ENCODE results near the gene FGFR1OP2. TPM values are rescaled to one million over a fixed set of nuclear protein-coding genes. Genes with fewer than 3 reads are reported as not detected.
"Not testable (repeated sequence)": the region's sequence is repeated elsewhere in the genome, so short reads cannot be mapped to it uniquely, and the experiment has no call there.

The FGFR1OP2 gene
- total RNA-seq, 1 donor from 2014 or later, result 37.6 TPM

DNA sequence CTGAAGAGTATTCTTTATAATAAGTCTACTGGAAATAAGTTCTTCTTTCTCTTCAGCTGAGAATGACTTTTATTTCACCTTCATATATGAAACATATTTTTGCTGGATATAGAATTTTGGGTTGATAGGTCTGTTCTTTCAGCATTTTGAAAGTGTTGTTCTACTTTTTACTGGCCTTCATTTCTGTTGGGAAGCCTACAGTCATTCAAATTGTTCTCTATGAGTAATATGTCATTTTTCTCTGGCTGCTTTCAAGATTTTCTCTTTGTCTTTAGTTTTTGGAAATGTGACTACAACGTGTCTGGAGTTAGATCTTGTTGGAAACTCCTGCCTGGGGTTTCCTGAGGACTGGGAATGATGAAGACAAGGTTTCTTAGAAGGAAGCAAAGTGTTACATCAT, 10.0 kb downstream of the FGFR1OP2 start:
- TF ChIP-seq, protein P1, sequence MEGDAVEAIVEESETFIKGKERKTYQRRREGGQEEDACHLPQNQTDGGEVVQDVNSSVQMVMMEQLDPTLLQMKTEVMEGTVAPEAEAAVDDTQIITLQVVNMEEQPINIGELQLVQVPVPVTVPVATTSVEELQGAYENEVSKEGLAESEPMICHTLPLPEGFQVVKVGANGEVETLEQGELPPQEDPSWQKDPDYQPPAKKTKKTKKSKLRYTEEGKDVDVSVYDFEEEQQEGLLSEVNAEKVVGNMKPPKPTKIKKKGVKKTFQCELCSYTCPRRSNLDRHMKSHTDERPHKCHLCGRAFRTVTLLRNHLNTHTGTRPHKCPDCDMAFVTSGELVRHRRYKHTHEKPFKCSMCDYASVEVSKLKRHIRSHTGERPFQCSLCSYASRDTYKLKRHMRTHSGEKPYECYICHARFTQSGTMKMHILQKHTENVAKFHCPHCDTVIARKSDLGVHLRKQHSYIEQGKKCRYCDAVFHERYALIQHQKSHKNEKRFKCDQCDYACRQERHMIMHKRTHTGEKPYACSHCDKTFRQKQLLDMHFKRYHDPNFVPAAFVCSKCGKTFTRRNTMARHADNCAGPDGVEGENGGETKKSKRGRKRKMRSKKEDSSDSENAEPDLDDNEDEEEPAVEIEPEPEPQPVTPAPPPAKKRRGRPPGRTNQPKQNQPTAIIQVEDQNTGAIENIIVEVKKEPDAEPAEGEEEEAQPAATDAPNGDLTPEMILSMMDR (IDR thresholded peaks at IDR 0.05), result no peak
- no peak overlapping the region for H3K4me3 Mint-ChIP-seq (ENCODE audit: unreplicated experiment)
- H3K27me3 Mint-ChIP-seq (ENCODE audit: low read depth), result no peaks in the 10 kb centered on the region
- H3K4me1 Mint-ChIP-seq (ENCODE audit: low read depth), result peaks cover 29% of the 10 kb centered on the region
- no peak overlapping the region for H3K27ac Mint-ChIP-seq (ENCODE audit: unreplicated experiment)
- no peak for DNase-seq (ENCODE audit: low spot score)
- peaks cover 2% of the 10 kb centered on the region for H3K36me3 Mint-ChIP-seq (ENCODE audit: low read depth)
- H3K9me3 Mint-ChIP-seq (ENCODE audit: low read depth), result peaks cover 13% of the 10 kb centered on the region

DNA sequence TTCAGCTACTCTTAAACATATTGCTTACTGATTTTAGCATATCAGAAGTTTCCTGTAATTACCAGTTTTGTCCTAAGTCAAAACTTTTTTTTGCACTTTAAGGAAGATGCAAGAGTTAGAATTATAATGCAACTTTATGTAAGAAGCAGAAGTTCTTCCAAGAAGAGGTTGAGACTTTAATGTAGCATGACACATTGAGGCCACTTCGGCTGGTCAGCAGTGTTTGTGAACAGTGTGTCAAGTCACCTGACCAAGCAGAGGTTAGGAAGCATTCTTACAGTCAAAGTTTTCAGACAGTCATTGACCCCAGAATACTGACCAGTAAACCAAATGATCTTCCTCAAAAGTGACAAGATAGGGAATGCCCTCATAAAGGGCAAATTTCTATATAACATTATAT, 15.2 kb downstream of the FGFR1OP2 start:
- no peak for DNase-seq (ENCODE audit: low spot score)
- Mint-ChIP-seq H3K9me3 (ENCODE audit: low read depth) (peaks cover 1% of the 10 kb centered on the region), H3K27ac (ENCODE audit: unreplicated experiment) (peak overlapping the region; percentile 76), H3K36me3 (ENCODE audit: low read depth) (peaks cover 12% of the 10 kb centered on the region), H3K27me3 (ENCODE audit: low read depth) (no peaks in the 10 kb centered on the region), H3K4me1 (ENCODE audit: low read depth) (peaks cover 12% of the 10 kb centered on the region), H3K4me3 (ENCODE audit: unreplicated experiment) (no peak overlapping the region)
- TF ChIP-seq, protein P1 (IDR thresholded peaks at IDR 0.05), result no peak

DNA sequence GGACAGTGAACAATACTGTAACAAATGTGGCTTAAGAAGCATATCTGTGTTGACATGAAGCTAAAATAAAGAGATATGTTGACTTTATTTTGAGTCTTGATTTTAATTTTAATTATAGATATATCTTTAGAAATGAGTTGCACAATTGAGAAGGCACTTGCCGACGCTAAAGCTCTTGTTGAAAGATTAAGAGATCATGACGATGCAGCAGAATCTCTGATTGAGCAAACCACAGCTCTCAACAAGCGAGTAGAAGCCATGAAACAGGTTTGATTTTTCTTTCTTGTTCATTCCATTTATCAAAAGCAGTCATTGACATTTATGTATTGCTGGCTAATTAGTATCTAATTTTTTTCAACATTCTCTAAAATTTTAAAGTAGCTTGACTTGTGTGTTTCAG, 15.8 kb downstream of the FGFR1OP2 start:
- Mint-ChIP-seq H3K4me3 (ENCODE audit: unreplicated experiment) (no peak overlapping the region), H3K36me3 (ENCODE audit: low read depth) (peaks cover 11% of the 10 kb centered on the region), H3K4me1 (ENCODE audit: low read depth) (peaks cover 12% of the 10 kb centered on the region), H3K9me3 (ENCODE audit: low read depth) (no peaks in the 10 kb centered on the region), H3K27me3 (ENCODE audit: low read depth) (no peaks in the 10 kb centered on the region), H3K27ac (ENCODE audit: unreplicated experiment) (peak overlapping the region; percentile 76)
- no peak for DNase-seq (ENCODE audit: low spot score)
- TF ChIP-seq, protein P1 (IDR thresholded peaks at IDR 0.05), result no peak

DNA sequence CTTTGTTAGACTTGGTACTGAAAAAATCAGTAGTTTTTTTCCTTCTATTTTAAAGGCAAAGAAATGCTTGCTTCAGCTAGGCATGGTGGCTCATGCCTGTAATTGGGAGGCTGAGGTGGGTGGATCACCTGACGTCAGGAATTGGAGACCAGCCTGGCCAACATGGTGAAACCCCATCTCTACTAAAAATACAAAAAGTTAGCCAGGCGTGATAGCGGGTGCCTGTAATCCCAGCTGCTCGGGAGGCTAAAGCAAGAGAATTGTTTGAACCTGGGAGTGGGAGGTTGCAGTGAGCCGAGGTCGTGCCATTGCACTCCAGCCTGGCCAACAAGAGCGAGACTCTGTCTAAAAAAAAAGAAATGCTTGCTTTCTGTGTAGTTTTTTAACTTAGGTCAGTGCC, 23.1 kb downstream of the FGFR1OP2 start:
- H3K27ac Mint-ChIP-seq (ENCODE audit: unreplicated experiment); H3K9me3 Mint-ChIP-seq (ENCODE audit: low read depth); H3K4me1 Mint-ChIP-seq (ENCODE audit: low read depth); DNase-seq (ENCODE audit: low spot score); H3K27me3 Mint-ChIP-seq (ENCODE audit: low read depth); H3K4me3 Mint-ChIP-seq (ENCODE audit: unreplicated experiment): not testable (repeated sequence)
- H3K36me3 Mint-ChIP-seq (ENCODE audit: low read depth), result peaks cover 24% of the 10 kb centered on the region

DNA sequence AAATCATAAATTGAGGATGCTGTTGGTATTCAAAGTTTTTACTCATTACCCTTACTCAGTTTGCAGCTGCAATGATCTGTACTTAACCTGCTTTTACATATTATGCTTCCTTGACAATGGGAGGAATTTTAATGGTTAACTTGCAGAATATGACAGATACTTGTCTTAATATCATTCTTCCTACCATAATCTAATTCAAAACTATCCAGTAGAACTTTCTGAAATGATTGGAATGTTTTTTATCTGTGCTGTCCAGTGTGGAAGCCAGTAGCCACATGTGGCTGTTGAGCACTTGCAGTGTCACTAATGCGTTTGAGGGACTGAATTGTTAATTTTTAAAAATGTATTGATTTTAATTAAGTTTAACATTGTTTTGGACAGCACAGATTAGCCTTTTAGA, 23.5 kb downstream of the FGFR1OP2 start:
- Mint-ChIP-seq H3K27ac (ENCODE audit: unreplicated experiment) (no peak overlapping the region), H3K9me3 (ENCODE audit: low read depth) (no peaks in the 10 kb centered on the region), H3K4me3 (ENCODE audit: unreplicated experiment) (no peak overlapping the region), H3K4me1 (ENCODE audit: low read depth) (peaks cover 3% of the 10 kb centered on the region), H3K36me3 (ENCODE audit: low read depth) (peaks cover 24% of the 10 kb centered on the region), H3K27me3 (ENCODE audit: low read depth) (no peaks in the 10 kb centered on the region)
- DNase-seq (ENCODE audit: low spot score), result no peak
- TF ChIP-seq, protein P1 (IDR thresholded peaks at IDR 0.05), result no peak

DNA sequence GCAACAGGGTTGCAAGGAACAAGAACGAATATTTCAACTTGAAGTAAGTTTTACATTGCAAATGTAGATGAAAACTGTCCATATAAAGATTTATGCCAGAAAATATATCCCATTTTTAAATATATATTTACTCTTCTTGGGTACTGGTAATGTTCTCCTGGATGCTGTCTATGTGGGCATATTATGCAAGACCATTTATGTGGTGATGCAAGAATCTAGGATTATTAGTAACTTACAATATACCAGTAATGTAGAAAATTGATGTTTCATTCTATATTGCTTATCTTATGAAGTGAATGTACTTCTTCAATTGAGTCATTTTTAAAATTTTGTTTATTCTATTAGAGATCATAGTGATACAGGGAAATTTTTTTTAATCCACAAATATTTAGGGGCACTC, 25.1 kb downstream of the FGFR1OP2 start:
- Mint-ChIP-seq H3K27me3 (ENCODE audit: low read depth) (no peaks in the 10 kb centered on the region), H3K9me3 (ENCODE audit: low read depth) (no peaks in the 10 kb centered on the region), H3K4me1 (ENCODE audit: low read depth) (peaks cover 3% of the 10 kb centered on the region), H3K27ac (ENCODE audit: unreplicated experiment) (no peak overlapping the region), H3K36me3 (ENCODE audit: low read depth) (peaks cover 22% of the 10 kb centered on the region), H3K4me3 (ENCODE audit: unreplicated experiment) (no peak overlapping the region)
- TF ChIP-seq, protein P1 (IDR thresholded peaks at IDR 0.05), result no peak
- DNase-seq (ENCODE audit: low spot score), result no peak

All from chondrocyte (in vitro differentiated cells).